Adipose tissue (tissue), 3 donors: ENCODE measurements around the gene PAH. TPM values are rescaled to one million over a fixed set of nuclear protein-coding genes. Genes with fewer than 3 reads are reported as not detected.

Experiments used
- H3K27ac ChIP-seq: one replicate; pipeline ENCODE4 v1.5.1; 2013; ENCODE audit warnings: low read depth, low read length
- WGBS, 3 donors: extraction: QIAGEN DNeasy Blood & Tissue Kit; methylation state at CpG; one replicate each; pipeline ENCODE4 v1.1.7; 2013; 5-methylcytosine and 5-hydroxymethylcytosine counted together
- polyA plus RNA-seq, 3 donors: library from polyadenylated mRNA; stranded (reverse); fragments of 200-250 nt; gene quantifications; one replicate each; pipeline ENCODE4 v1.2.3, GENCODE V29; 2013
- donor health status: healthy with polysubstance abuse.
- donor health status: Bipolar disorder and iron deficiency.
- donor health status: healthy.

Gene PAH
- polyA plus RNA-seq, 3 donors = 0.10 to 1.9 TPM; not detected in 1

DNA sequence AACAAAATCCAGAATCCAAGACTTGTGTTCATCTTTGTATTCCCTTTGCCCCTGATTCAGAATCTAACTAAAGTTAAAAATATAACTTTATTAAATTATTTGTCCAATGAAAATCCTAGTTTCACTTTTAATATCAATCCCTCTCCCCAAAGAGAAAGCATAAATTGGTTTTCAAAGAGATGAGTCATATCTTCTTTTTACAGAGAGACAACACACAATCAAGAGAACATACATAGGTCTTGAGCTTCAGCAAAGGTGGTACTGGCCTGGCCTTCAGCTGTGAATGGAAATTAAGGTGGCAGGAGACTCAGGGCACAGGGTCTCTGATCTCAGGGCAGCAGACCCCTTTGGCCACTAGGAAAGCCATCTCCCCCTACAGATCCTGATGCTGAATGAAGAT is 36.2 kb upstream of the PAH start:
- H3K27ac ChIP-seq = no peak overlapping the region

DNA sequence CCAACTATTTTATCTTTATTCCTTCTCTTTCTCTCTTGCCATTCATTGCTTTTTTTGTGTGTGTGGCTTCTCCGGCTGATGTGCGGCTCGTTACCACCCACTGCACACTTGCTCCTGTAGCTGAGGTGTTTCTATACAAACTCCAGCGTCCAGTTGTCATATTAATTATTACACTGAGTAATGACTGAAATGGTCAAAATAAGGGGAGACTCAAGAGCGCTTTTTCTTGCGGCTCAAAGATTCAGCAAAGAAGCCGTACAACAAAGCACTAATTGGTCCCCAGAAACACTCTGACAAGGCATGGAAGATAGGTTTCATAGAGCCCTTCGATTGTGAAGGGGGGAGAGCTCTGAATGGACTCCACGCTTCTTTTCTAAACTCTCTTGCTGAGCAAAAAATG is 34.8 kb upstream of the PAH start:
- 31 to 46% (median 33%) methylated on average over 9 of the region's 9 CpGs for WGBS, 3 donors
- H3K27ac ChIP-seq = no peak overlapping the region

DNA sequence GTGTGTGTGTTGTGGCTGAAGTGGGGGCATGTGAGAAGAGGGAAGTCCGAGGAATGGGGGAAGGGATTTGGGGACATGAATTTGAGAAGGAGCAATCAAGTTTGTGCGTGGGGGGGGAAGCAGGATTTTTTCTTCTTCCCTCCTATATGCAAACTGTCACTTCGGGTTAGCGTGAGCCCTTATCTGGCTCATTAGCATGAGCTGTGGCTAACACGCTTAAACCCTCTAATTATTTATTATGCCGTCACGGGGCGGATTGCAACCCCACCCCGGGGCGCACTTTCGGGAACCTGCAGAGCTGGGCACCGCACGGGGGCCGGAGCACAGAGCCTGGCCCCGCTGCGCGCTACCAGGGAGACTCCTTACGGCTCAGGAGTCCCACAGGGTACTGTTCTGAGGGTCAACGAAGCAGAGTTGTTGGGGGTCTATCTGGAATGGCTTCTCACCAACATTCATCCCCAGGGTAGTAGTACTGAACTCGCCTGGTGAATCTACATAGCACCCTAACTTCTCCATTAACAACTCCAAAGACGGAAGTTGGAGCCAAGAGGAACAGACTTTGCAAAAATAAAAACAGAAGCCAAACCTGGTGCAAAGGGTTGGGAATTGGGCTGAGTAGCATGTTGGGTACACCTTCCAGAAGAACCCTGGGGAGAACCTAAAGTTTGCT is 34.0 kb upstream of the PAH start:
- WGBS, 3 donors = 4 to 8% (median 6%) methylated on average over 21 of the region's 21 CpGs
- H3K27ac ChIP-seq = no peak overlapping the region

DNA sequence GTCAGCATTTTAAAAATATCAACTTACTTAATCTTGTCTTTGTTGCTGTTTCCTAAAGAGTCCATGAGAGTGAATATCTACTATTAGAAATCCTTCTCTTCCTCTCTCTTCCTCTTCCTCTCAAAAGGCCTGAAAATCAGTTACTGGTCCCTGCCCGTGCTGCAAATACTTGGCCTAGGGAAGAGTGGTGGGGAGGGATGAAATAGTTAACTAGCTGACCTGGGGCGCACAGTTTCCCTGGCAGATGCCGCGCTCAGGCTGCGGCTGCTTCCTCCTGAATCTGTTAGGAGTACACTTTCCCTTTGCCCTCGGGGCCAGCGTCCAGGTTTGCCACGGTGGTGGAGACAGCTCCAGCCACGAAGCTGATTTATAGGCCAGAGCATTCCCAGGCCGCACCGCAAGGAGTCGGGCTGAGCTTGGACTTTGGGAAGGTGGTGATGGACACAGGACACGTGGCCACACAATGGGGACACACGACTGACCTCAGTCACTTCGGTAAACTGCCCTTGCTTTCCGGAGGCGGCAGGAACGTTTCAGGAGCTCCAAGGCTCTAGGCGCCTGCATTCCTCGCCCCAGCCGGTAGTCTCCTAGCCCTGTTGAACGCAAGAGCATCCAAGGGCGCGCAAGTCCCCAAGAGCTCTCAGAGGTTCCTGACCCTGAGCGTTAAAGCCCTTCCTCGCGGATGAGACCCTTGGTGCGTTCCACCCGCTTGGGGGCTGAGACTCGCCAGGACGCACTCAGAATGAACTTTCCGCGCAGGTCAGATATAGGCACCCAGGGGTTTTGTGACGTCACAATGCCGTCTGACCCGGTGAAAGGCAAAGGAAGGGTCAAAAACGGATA is 33.3 kb upstream of the PAH start:
- WGBS, 3 donors = 4 to 5% (median 4%) methylated on average over 37 of the region's 37 CpGs
- H3K27ac ChIP-seq = no peak overlapping the region

DNA sequence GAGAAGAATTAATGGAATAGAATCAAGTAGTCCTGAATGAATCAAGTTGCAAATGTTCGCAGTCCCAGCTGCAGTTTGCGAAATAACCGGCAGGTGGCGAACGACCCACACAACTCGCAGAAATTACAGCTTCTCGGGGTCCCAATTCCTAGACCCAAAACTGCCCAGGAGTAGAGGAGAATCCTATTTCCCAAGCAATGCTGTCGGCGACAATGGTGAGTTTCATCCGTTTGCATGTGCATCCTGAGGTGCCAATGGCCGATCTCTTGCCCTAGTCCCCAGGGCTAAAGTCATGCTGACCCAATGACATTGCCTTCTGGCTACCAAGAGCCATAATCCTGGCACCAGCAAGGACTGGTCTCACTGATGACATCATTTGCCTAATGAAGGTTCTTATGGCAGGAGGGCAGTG is 31.9 kb upstream of the PAH start:
- 4 to 6% (median 5%) methylated on average over 11 of the region's 11 CpGs for WGBS, 3 donors
- no peak overlapping the region for H3K27ac ChIP-seq

DNA sequence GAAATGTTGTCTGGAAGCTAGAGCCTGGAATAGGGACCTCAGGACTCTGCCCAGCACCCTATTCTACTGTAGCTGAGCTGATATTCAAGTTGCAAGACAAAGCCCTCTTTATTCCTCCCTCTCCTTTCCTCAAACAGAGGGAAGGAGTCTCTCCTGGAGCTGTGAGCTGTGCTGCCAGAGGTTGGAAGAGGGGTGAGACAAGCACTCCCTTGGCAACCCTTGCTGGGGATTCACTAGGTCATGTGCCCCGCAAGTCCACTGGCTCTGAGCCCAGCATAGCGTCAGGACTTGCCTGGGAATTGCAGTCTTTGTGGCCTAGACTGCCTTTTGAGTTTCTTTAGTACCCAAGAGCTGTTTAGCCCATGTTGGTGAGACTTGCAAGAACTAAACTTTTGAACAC is 29.0 kb upstream of the PAH start:
- WGBS, 3 donors = 39 to 54% (median 52%) methylated on average over 2 of the region's 2 CpGs
- H3K27ac ChIP-seq = no peak overlapping the region

DNA sequence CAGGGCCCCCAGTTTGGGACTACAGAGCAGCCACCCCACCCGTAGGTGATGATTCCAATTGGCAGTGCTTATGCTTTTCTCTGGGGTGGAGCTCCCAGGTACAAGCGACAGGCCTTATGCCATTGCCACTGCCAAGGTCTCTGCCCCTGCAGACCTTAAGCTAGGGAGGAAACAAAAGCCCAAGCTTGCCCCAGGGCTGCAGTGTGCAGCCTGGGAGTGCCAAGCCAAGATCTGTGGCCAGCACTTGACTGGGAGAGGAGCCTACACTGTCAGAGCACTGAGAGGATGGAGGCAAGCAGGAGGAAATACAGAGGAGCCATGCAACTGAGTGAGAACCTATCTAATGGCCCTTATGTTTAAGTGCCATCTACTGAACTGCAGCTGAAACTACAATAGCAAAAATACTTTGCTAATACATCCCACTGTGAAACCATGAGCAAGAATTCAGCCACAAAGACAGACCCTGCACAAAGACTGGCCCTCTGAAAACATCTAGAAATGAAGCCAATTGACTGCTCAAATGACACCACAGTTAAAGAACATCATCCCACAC is 22.7 kb upstream of the PAH start:
- no peak overlapping the region for H3K27ac ChIP-seq
- WGBS, 3 donors = 72 to 80% (median 75%) methylated on average over 2 of the region's 2 CpGs

DNA sequence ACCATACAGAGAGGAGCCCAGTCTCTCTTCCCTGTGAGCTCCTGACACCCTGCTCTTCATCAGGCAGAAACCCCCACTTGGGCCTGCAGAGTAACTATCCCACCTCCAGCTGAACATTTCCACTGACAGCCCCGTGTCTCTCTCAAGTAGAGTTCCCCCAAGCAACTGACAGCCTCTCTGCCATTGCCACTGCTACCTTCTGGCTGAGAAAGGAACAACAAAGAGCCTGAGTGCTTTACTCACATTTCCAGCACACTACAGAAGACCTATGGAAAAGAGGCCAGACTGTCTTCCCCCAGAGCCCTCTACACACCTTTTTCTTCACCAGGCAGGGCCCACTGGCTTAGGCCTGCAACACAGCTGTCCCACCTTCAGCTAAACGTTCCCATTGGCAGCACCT is 22.0 kb upstream of the PAH start:
- no peak overlapping the region for H3K27ac ChIP-seq
- 59 to 64% (median 61%) methylated on average over 2 of the region's 2 CpGs for WGBS, 3 donors

DNA sequence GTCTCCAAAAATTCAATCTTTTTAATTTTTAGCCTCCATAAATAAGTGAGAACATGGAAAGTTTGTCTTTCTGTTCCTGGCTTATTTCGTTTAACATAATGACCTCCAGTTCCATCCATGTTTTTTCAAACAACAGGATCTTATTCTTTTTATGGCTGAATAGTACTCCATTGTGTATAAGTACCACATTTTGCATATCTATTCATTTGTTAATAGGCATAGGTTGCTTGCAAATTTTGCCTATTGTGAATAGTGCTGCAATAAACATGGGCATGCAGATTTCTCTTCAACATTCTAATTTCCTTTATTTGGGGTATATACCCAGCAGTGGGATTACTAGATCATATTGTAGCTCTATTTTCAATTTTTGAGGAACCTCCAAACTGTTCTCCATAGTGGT is 16.1 kb upstream of the PAH start:
- 55 to 59% (median 58%) methylated on average over 1 of the region's 1 CpG for WGBS, 3 donors
- no peak overlapping the region for H3K27ac ChIP-seq

DNA sequence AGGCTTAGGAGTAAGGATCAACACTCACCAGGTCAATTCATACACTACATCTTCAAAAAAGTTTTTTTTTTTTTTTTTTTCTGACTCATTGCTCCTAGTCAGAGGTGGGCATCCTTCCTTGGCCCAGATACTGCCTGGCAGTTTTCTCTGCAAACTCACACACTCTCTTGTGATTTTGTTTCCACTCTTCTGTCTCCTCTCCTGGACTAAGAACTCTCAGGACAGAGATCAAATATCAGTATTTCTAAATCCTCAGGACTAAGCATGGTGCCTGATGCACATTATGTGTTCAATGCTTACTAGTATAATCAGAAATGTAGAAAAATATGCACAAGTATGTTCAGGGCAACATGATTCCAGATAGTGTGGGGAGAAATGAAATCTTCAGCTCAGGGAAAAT is 10.2 kb upstream of the PAH start:
- H3K27ac ChIP-seq = no peak overlapping the region

DNA sequence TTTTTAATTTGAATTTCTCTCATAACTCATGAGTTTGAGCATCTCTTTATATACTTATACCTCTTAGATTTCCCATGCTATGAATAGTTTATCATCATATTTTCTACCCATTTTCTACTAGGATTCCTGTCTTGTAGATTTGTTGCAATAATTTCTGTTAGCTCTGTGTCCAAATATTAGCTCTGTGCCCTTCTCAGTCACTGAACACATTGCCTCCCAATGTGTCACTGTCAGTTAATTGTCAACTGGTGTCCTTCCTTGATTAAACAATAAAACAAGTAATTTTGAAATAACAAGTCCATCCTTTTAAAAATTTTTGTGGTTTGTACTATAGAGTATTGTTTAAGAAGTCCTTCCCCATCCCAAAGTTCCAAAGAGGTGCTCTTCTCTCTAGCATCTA is 4.2 kb upstream of the PAH start:
- no peak overlapping the region for H3K27ac ChIP-seq

DNA sequence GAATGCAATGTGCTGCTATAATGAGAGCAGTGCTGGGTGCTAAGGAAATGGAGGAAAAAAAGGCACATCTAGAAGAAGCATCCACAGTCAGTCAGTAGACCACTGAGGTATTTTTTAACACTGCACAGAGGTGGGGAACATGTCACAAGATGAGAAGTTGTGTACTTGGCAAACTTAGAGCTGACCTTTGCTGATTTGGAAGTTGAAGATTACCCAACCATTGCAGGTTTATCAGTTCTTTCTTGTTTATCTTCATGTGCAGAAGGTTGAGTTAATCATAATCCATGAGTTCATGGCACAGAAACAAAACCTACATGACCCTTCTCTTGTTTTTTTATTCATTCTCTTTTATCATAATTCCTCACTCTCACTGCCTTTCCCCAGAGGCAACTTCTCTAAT is 3.2 kb upstream of the PAH start:
- H3K27ac ChIP-seq = no peak overlapping the region

DNA sequence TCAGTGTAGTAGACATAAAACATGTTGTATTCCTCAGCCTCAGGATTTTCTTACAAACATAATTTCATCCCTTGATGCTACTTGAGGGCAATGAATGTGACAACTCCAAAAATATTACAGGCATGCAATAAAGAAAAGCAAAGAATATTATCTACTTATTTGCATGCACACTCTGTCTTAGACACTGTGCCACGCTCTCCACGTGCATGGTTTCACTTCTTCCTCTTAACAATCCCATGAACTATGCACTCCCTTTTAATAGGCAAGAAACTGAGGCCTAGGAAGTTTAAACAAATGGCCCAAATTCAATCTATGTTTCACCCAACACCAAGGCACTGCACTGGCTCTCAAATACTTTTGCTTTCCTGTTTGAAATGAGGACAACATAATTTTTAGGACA is 1.8 kb upstream of the PAH start:
- H3K27ac ChIP-seq = no peak overlapping the region
- 71 to 79% (median 76%) methylated on average over 2 of the region's 2 CpGs for WGBS, 3 donors

DNA sequence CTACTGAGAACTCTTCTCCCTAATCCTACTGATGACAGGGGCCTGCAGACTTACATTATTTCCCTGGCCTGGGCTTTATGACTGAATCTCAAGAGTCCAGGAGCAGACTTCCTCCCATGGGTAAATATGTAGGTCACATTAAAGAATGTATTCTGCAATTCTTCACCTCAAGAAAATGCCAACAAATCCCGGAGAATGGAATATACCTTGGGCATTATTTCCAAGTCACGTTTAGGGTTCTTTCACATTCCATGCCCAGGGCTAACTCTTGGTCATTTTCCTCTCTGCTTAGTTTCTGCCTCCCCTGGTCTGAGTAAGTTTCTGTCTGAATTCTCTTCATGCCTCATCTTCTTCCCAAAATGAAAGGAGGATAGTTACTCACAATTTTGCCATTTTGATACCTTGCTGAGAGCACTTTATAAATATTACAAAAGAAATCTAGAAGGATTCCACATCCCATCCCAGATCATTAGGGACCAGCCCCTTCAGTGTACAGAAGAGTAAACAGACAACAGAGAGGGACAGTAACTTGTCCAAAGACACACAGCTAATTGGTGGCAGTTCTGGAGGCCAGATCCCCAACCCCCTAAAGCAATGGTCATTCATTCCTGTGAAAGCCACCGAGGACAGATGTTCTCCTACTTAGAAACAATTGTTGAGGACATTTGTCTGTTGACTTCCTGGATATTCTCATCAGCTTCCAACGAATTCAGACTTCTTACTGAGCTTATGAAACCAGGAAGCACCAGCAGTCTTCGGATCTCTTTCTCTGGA is 605 bp downstream of the PAH start:
- H3K27ac ChIP-seq = no peak overlapping the region
- WGBS, 3 donors = 54 to 66% (median 65%) methylated on average over 5 of the region's 5 CpGs

DNA sequence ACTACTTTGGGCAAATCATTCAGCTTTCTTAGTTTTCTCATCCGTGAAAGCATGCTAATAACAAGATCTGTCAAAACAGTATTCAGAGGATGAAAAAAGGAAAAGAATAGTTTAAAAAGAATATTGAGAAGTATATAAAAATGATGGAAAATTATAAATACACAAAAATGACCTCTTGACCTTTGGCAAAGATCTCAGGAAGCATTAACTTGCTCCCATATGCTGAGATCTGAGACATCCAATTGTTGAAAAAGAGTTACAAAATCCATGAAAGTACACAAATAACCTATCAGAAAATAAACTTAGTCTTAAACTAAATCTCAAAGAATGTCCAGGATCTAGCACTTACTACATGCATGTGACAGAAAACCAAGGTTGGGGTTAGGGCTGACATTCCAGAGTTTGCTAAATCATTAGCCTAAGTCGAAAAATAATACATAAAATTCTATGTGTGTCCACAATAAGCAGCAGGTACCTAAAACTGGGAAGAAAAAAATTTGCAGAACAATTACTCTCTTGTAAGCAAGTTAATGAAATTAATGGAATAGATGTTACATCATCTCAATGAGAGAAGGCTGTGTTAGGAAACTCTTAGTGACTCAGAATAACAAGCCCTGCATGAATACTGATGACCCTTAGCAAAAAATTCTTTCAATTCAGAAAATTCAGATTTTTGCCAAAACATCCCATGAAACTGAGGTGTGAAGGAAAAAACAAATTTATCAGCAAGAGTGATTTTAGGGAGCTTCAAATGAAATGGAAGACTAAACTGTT is 3.4 kb downstream of the PAH start:
- 64 to 83% (median 82%) methylated on average over 2 of the region's 2 CpGs for WGBS, 3 donors
- H3K27ac ChIP-seq = no peak overlapping the region

DNA sequence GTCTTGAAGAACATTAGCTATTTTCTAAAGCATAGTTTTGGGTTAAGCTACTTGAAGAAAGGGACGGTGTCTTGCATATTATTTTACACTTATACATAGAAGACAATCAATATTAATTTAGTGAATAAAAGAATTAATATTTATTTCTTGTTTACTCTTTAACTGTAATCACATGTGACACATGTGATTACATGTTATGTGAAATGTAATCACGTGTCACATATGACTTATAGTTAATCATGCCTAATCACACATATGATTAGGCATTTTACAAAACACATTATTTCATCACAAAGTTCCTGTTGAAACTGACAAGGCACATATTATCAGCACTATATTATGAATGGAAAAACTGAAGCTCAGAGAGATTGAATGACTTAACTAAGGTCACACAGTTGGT is 4.8 kb downstream of the PAH start:
- 82 to 83% (median 83%) methylated on average over 2 of the region's 2 CpGs for WGBS, 3 donors
- no peak overlapping the region for H3K27ac ChIP-seq

DNA sequence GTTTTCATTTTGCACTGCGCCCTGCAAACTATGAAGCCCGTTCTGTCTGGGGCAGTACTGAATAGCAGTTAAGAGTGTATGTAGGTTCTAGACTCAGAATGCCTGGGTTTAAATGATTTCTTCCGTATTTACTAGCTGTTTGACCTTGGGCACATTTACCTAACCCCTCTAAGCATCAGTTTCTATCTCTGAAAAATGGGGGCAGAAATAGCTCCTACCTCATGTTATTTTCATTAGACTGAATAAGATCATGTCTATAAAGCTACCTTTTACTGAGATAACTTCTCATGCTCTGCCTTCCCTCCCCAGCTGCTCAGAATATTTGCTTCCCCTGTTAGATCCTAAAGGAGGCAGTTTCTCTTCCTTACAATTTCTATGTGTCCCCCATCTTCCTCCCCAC is 5.7 kb downstream of the PAH start:
- no peak overlapping the region for H3K27ac ChIP-seq
- 66 to 91% (median 86%) methylated on average over 3 of the region's 3 CpGs for WGBS, 3 donors

DNA sequence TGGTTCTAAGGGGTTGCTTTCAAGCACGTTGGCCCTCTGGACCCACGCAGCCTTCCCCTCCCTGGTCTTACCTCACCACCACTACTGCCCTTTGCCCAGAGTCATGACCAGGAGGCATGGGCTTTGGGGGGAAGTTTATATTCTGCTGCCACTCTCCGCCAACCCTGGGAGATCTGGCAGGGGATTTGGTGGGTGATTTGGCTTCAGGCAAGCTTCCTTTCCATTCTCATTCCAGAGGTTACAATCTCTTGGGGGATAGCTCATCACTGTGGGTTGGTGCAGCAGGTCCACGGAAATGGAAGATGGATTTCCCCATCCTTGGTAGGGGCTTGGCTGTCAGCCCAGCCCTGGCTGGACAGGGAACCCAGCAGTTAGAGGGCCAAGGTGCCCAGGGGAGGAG is 6.3 kb downstream of the PAH start:
- 80 to 83% (median 82%) methylated on average over 4 of the region's 4 CpGs for WGBS, 3 donors
- no peak overlapping the region for H3K27ac ChIP-seq

DNA sequence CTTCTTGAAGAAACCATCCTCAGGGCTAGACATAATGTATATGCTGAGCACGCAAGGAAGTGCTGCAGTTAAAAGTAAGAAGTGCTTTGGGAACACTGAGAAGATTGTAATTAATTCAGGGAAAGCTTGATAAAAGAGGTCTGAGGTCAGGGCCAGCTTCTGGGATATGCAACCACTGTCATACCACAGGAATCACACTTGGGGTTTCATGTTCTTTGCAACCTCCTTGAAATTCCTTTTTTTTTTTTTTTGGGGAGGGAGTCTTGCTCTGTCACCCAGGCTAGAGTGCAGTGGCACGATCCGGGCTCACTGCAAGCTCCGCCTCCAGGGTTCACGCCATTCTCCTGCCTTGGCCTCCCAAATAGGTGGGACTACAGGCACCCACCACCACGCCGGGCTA is 6.9 kb downstream of the PAH start:
- WGBS, 3 donors = 80 to 90% (median 86%) methylated on average over 7 of the region's 7 CpGs
- H3K27ac ChIP-seq = no peak overlapping the region
